ENCODE data around the gene NEK9. TPM values are rescaled to one million over a fixed set of nuclear protein-coding genes. Genes with fewer than 3 reads are reported as not detected.

The NEK9 gene
- total and polyA plus RNA-seq, 10 of the 15 experiments (the other 5 are each of a cell fraction or from before 2014, with no cell fraction given) = 6.0 to 78.8 (median 44.7) TPM

DNA sequence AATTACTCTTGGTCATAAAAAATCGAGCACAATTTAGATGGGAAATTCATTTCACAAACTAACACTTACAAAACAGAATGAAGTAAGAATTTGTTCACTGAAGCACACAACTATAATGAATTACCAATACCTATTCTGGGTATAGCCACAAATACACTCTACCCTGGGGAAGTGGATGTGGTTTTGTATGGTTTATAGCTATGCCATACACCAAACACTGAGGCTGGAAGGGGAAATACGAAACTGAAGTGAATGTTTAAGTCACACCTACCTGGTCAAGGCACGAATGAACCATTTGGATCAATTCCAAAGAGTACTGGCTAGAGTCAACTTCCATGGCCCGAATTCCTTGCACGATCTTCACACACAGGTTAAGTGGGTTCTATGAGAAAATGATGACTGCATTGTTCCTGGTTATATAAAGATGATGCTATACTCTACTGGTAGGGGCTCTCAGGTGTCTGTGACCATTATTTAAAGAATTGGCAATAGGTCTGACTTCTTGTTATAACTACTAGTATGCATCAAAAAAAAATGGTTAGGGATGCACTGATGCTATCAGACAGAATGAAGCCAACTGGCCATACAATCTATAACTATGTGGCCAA, 12.8 kb downstream of the NEK9 start:
- SMC1A ChIA-PET (ENCODE audit: uncharacterized antibody, unreplicated experiment) = no interaction called here

DNA sequence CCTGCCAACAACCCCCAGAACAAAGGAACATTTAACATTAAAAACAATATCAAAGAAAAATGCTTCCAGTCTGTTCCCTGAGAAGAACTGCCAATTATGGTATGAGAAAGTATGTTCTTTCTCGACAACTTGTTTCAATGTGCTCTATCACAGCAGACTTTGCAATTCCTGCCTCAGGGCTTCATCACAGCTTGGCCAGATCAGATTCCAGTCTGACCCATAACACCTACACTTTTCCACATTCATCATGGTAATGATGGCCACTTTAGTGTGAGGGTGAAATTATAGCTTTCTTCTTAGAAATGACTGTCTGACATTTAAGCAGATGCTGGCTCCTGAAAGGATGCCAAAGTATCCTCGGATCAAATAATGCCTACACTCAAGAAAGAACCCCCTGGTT, 17.0 kb downstream of the NEK9 start:
- CTCF ChIA-PET = interaction anchor here (0.9 to 1.5 kb wide), 2 partner anchors 21 to 188 kb away, joined by 3 to 4 read pairs; no protein-coding TSS in a partner anchor
- SMC1A ChIA-PET (ENCODE audit: uncharacterized antibody, unreplicated experiment) = interaction anchor here (1.2 to 3.1 kb wide), 3 partner anchors 14 to 205 kb away, joined by 3 to 8 read pairs (median 3); no protein-coding TSS in a partner anchor
- Histone ChIP-seq H3K27me3 (replicated peaks in 1 of 2; ENCODE audit: control insufficient read depth in 2 of 2, insufficient read depth in 2 of 2, low read length in 1 of 2) (no peaks in the 10 kb centered on the region), H3K9ac (ENCODE audit: control insufficient read depth, insufficient read depth, low read length) (no peak overlapping the region), H2AFZ (ENCODE audit: control insufficient read depth, low read depth, low read length) (no peak overlapping the region), H3K4me3 (no peak overlapping the region), H3K4me2 (ENCODE audit: control insufficient read depth, insufficient read depth) (no peak overlapping the region), H3K27ac (ENCODE audit: control insufficient read depth, insufficient read depth) (no peak overlapping the region), H4K20me1 (ENCODE audit: control insufficient read depth, insufficient read depth) (no peaks in the 10 kb centered on the region), H3K4me1 (ENCODE audit: control insufficient read depth, insufficient read depth, low read length) (no peaks in the 10 kb centered on the region), H3K36me3 (ENCODE audit: control insufficient read depth in 2 of 2, insufficient read depth in 2 of 2, low read length in 1 of 2) (peaks cover 1 to 47% of the 10 kb centered on the region in 2 experiments; a peak in 3 of 4 replicates), H3K79me2 (ENCODE audit: control insufficient read depth, insufficient read depth, low read length) (no peaks in the 10 kb centered on the region), H3K9me3 (replicated peaks; ENCODE audit: control insufficient read depth, insufficient read depth, low read length) (no peaks in the 10 kb centered on the region)
- no TSS peak for BruUV-seq (replicated peaks)
- WGBS (ENCODE audit: insufficient coverage, insufficient replicate concordance, low lambda C conversion rate, missing lambda C conversion rate) = 98% methylated on average over 2 of the region's 2 CpGs
- no peak for ATAC-seq
- FAIRE-seq = no peak
- TF ChIP-seq RUNX3 (IDR thresholded peaks at IDR 0.05; ENCODE audit: low read length) (no peak), SMAD5 (IDR thresholded peaks at IDR 0.05; ENCODE audit: low read depth) (no peak), MEF2B (IDR thresholded peaks at IDR 0.05; ENCODE audit: partially characterized antibody, poor library complexity, severe bottlenecking) (no peak)
- in situ Hi-C loops (cut with MboI) = no loop called here
- RAD21 ChIA-PET (ENCODE audit: unreplicated experiment) = no interaction called here
- intact Hi-C loops (cut with micrococcal nuclease; ENCODE audit: unreplicated experiment) = no loop called here
- DNase-seq (ENCODE audit: low read depth, low spot score) = no peak
- POLR2A ChIA-PET = no interaction called here

More for the DNA sequence above, 12.8 kb downstream of the NEK9 start:
- 42% methylated on average over 5 of the region's 5 CpGs for WGBS (ENCODE audit: insufficient coverage, insufficient replicate concordance, low lambda C conversion rate, missing lambda C conversion rate)
- ATAC-seq (peak; percentile 70), FAIRE-seq (no peak), DNase-seq (ENCODE audit: low read depth, low spot score) (no peak)
- Histone ChIP-seq H2AFZ (ENCODE audit: control insufficient read depth, low read depth, low read length) (no peak overlapping the region), H3K27me3 (replicated peaks in 1 of 2; ENCODE audit: control insufficient read depth in 2 of 2, insufficient read depth in 2 of 2, low read length in 1 of 2) (no peaks in the 10 kb centered on the region), H3K4me2 (ENCODE audit: control insufficient read depth, insufficient read depth) (no peak overlapping the region), H4K20me1 (ENCODE audit: control insufficient read depth, insufficient read depth) (no peaks in the 10 kb centered on the region), H3K9me3 (replicated peaks; ENCODE audit: control insufficient read depth, insufficient read depth, low read length) (no peaks in the 10 kb centered on the region), H3K4me3 (no peak overlapping the region), H3K27ac (ENCODE audit: control insufficient read depth, insufficient read depth) (no peak overlapping the region), H3K4me1 (ENCODE audit: control insufficient read depth, insufficient read depth, low read length) (no peaks in the 10 kb centered on the region), H3K79me2 (ENCODE audit: control insufficient read depth, insufficient read depth, low read length) (no peaks in the 10 kb centered on the region), H3K36me3 (ENCODE audit: control insufficient read depth in 2 of 2, insufficient read depth in 2 of 2, low read length in 1 of 2) (peaks cover 1 to 65% of the 10 kb centered on the region in 2 experiments; a peak in 3 of 4 replicates), H3K9ac (ENCODE audit: control insufficient read depth, insufficient read depth, low read length) (no peak overlapping the region)
- ChIA-PET RAD21 (ENCODE audit: unreplicated experiment) (no interaction called here), CTCF (interaction anchor here (0.6 kb wide), 1 partner anchor 187 kb away, joined by 3 read pairs; no protein-coding TSS in a partner anchor), POLR2A (interaction anchor here (0.5 kb wide), 1 partner anchor 23 kb away, joined by 4 read pairs; no protein-coding TSS in a partner anchor)
- intact Hi-C loops (cut with micrococcal nuclease; ENCODE audit: unreplicated experiment) = no loop called here
- TF ChIP-seq RUNX3 (IDR thresholded peaks at IDR 0.05; ENCODE audit: low read length) = peak; percentile 30; the same call in 1 of the 2 replicates
- TF ChIP-seq CBX5 (IDR thresholded peaks at IDR 0.05; ENCODE audit: low read depth) = no peak
- in situ Hi-C loops (cut with MboI) = no loop called here
- no TSS peak for BruUV-seq (replicated peaks)
